NCI-H82 (cell line): Measurements from ENCODE around the gene KIF6.

Experiments used
- DNase-seq: peaks from one replicate; lab custom pipeline; 2025; lab: John Stamatoyannopoulos, UW

KIF6 gene

DNA sequence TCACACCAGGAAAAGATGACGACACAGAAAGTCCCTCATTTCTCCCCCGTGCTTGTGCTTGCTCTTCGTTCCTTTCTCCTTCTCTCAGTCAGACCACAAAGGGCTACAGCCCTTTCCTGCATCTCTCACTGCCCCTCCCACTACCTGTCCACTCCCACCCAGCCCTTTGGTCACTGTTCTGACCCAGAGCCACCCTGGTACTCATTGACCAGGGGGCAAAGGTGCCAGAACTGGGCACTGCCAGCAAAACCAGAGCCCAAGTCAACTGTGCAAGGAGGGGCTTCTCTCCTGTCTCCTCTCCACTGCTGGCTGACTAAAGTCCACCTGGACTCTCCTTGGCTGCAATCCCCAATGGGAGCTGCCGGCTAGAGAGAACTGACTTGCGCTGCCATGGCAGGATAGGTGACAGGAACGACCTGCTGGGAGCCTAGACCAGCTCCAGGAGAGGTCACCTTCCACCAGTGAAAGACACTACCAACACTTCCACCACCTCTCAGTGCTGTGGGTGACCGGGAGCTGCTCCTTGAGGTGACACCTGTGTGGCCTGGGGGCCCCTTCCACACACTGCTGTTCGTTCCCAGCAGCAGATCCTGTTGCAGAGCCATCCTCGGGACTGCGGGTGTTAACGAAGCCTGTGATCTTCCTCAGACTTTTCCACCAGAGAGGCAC lies 443.8 kb downstream of the KIF6 start:
- DNase-seq = no peak

DNA sequence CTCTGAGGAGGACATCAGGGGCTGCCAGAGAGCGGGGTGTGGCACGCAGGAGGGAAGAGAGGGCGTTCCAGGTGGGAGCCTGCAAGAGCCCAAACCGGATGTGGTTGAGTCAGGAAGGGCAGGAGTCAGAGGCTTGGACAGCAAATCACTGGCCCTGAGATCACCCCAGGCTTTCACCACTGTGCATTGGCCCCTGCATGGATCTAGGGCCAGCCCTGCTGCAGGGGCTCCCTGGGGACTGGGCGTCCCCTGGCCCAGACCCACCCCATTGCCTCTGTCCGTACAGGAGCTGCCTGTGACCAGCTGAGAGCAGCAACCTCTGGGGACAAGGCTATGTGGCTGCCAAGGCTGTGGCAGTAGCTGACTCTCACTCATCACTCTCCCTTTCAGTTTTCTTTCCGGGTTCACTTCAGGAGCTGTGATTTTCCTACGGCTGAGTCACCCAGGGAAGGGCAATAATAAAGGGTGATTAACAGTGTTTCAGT lies 444.9 kb downstream of the KIF6 start:
- no peak for DNase-seq
